Mesenchymal stem cell (in vitro differentiated cells and primary cell): Measurements from ENCODE around the gene CD58. TPM values are rescaled to one million over a fixed set of nuclear protein-coding genes. Genes with fewer than 3 reads are reported as not detected.
"Not testable (repeated sequence)": the region's sequence is repeated elsewhere in the genome, so short reads cannot be mapped to it uniquely, and the experiment has no call there.

Experiments
- DNase-seq: peaks from one replicate; pipeline ENCODE4 v3.0.0-alpha.2; 2013
- H2AFZ ChIP-seq: one replicate; pipeline ENCODE4 v1.6.1; 2013; ENCODE audit warnings: low read depth, mild to moderate bottlenecking, control low read depth, inconsistent platforms, low read length, moderate library complexity
- H2AK5ac ChIP-seq: 2 replicates; pipeline ENCODE4 v1.6.1; 2013; ENCODE audit warnings: low read length, moderate library complexity, mild to moderate bottlenecking, inconsistent platforms; ENCODE audit not compliant: severe bottlenecking
- H2BK120ac ChIP-seq: one replicate; pipeline ENCODE4 v1.6.1; 2013; ENCODE audit warnings: low read depth, mild to moderate bottlenecking, inconsistent platforms, low read length, moderate library complexity
- H2BK12ac ChIP-seq, 2 experiments: one replicate each; pipeline ENCODE4 v1.6.1; 2013; ENCODE audit warnings: inconsistent platforms in 2 of 2, low read length in 2 of 2, mild to moderate bottlenecking in 2 of 2, moderate library complexity in 2 of 2, control low read depth in 1 of 2
- H2BK15ac ChIP-seq: one replicate; pipeline ENCODE4 v1.6.1; 2013; ENCODE audit warnings: mild to moderate bottlenecking, low read depth, inconsistent platforms; ENCODE audit not compliant: poor library complexity, severe bottlenecking
- H2BK5ac ChIP-seq: 2 replicates; pipeline ENCODE4 v1.6.1; 2013; ENCODE audit warnings: low read depth, mild to moderate bottlenecking, low read length, control low read depth, inconsistent platforms; ENCODE audit not compliant: poor library complexity, severe bottlenecking
- H3K14ac ChIP-seq, 2 experiments: one replicate each; pipeline ENCODE4 v1.6.1; 2013; ENCODE audit warnings: inconsistent platforms in 2 of 2, low read length in 2 of 2, control low read depth in 1 of 2, mild to moderate bottlenecking in 1 of 2, moderate library complexity in 1 of 2
- H3K18ac ChIP-seq, 2 experiments: one replicate each; pipeline ENCODE4 v1.6.1; 2013; ENCODE audit warnings: inconsistent platforms in 2 of 2, low read length in 2 of 2, control low read depth in 1 of 2, low read depth in 1 of 2, mild to moderate bottlenecking in 1 of 2
- H3K23ac ChIP-seq, 2 experiments: one replicate each; pipeline ENCODE4 v1.6.1; 2013; ENCODE audit warnings: inconsistent platforms in 2 of 2, low read length in 2 of 2, mild to moderate bottlenecking in 2 of 2, moderate library complexity in 2 of 2, control low read depth in 1 of 2
- H3K27ac ChIP-seq: 2 replicates; pipeline ENCODE4 v1.5.1; 2013; ENCODE audit warnings: mild to moderate bottlenecking, moderate library complexity, low read length, control low read depth, inconsistent platforms; ENCODE audit not compliant: poor library complexity, severe bottlenecking
- H3K27me3 ChIP-seq, 2 experiments: 2 replicates each; pipeline versions ENCODE4 v1.6.1 to v1.7.0; 2013; ENCODE audit warnings: low read length in 2 of 2, mild to moderate bottlenecking in 2 of 2, moderate library complexity in 2 of 2, control low read depth in 1 of 2, inconsistent platforms in 1 of 2; ENCODE audit not compliant: control insufficient read depth in 1 of 2, insufficient read depth in 1 of 2
- H3K36me3 ChIP-seq, 2 experiments: 2 replicates each; pipeline versions ENCODE4 v1.6.1 to v1.7.0; 2013; ENCODE audit warnings: low read length in 2 of 2, control low read depth in 1 of 2, inconsistent platforms in 1 of 2, low read depth in 1 of 2, mild to moderate bottlenecking in 1 of 2; ENCODE audit not compliant: insufficient read depth in 2 of 2, control insufficient read depth in 1 of 2
- H3K4ac ChIP-seq, 2 experiments: one replicate each; pipeline ENCODE4 v1.6.1; 2013; ENCODE audit warnings: inconsistent platforms in 2 of 2, low read length in 2 of 2, mild to moderate bottlenecking in 2 of 2, moderate library complexity in 2 of 2, control low read depth in 1 of 2, low read depth in 1 of 2
- H3K4me1 ChIP-seq: 2 replicates; pipeline ENCODE4 v1.6.1; 2013; ENCODE audit warnings: low read depth, low read length, control low read depth; ENCODE audit not compliant: control insufficient read depth, insufficient read depth
- H3K4me2 ChIP-seq: 2 replicates; pipeline ENCODE4 v1.6.1; 2013; ENCODE audit warnings: low read length, mild to moderate bottlenecking, inconsistent platforms; ENCODE audit not compliant: poor library complexity, severe bottlenecking
- H3K4me3 ChIP-seq, 2 experiments: 2 replicates each; pipeline versions ENCODE4 v1.5.1 to v1.7.0; 2013; ENCODE audit warnings: low read length in 2 of 2, mild to moderate bottlenecking in 2 of 2, control low read depth in 1 of 2, low read depth in 1 of 2; ENCODE audit not compliant: insufficient read depth in 1 of 2
- H3K79me1 ChIP-seq: replicated peaks from 2 replicates; pipeline ENCODE4 v1.6.1; 2013; ENCODE audit warnings: mild to moderate bottlenecking, control low read depth, low read length, inconsistent platforms; ENCODE audit not compliant: poor library complexity, severe bottlenecking
- H3K9ac ChIP-seq: 2 replicates; pipeline ENCODE4 v1.7.0; 2013; ENCODE audit warnings: mild to moderate bottlenecking, low read length, moderate library complexity
- H3K9me3 ChIP-seq: 2 replicates; pipeline ENCODE4 v1.7.0; 2013; ENCODE audit warnings: mild to moderate bottlenecking, low read length; ENCODE audit not compliant: control insufficient read depth
- H4K8ac ChIP-seq: one replicate; pipeline ENCODE4 v1.6.1; 2013; ENCODE audit warnings: inconsistent platforms, mild to moderate bottlenecking, low read length, moderate library complexity
- H4K91ac ChIP-seq: one replicate; pipeline ENCODE4 v1.6.1; 2013; ENCODE audit warnings: mild to moderate bottlenecking, low read length, inconsistent platforms
- WGBS: methylation state at CpG from one replicate; pipeline ENCODE4 v1.1.7; 2013; ENCODE audit warnings: mixed read lengths; 5-methylcytosine and 5-hydroxymethylcytosine counted together
- polyA plus RNA-seq, 2 experiments: library from polyadenylated mRNA; stranded (reverse); fragments of 200-250 nt; gene quantifications; one replicate each; pipeline ENCODE4 v1.2.3, GENCODE V29; 2013

Gene CD58
- polyA plus RNA-seq (2013, experiment 1 of 2), result 10.5 TPM
- polyA plus RNA-seq (2013, experiment 2 of 2), result 10.6 TPM

GRCh38 chr1:116570358-116571214 lies at the start of gene CD58:
Gene CD58 (minus strand): TSS chr1:116571026. CDS start chr1:116570972, 54 bp downstream.
- Histone ChIP-seq H3K27ac (peak within 1 kb of the TSS; percentile 64), H2AFZ (peak within 1 kb of the TSS; percentile 79), H3K23ac (no peak within 1 kb of the TSS), H3K4me1 (peaks cover 18% of the 10 kb centered on the region), H3K14ac (peak within 1 kb of the TSS in 1 of 2 experiments; percentile 9), H3K4me3 (peak within 1 kb of the TSS; percentile 78 to 87), H3K79me1 (peaks cover 11% of the 10 kb centered on the region), H3K18ac (peak within 1 kb of the TSS; percentile 82 to 97), H2BK120ac (peak within 1 kb of the TSS; percentile 71), H2BK15ac (peak within 1 kb of the TSS; percentile 44), H2BK5ac (peak within 1 kb of the TSS; percentile 45), H3K9ac (peak within 1 kb of the TSS; percentile 90), H3K4ac (peak within 1 kb of the TSS; percentile 57 to 86), H3K9me3 (no peaks in the 10 kb centered on the region), H2AK5ac (peak within 1 kb of the TSS; percentile 67), H3K4me2 (peak within 1 kb of the TSS; percentile 83), H4K8ac (peak within 1 kb of the TSS; percentile 87), H4K91ac (peak within 1 kb of the TSS; percentile 89), H2BK12ac (peak within 1 kb of the TSS in 1 of 2 experiments; percentile 54), H3K36me3 (no peaks in the 10 kb centered on the region), H3K27me3 (no peaks in the 10 kb centered on the region)
- WGBS, result 2% methylated on average over 60 of the region's 90 CpGs
- peak; percentile 85 for DNase-seq

GRCh38 chr1:116620392-116620791 lies 49.6 kb upstream of the CD58 start:
- not testable (repeated sequence) for H3K9ac ChIP-seq, H3K36me3 ChIP-seq, H2BK12ac ChIP-seq, H3K4me3 ChIP-seq, H3K79me1 ChIP-seq, H3K14ac ChIP-seq, H3K27me3 ChIP-seq, H3K4me1 ChIP-seq, H3K18ac ChIP-seq, H3K9me3 ChIP-seq, H2BK120ac ChIP-seq, H2AK5ac ChIP-seq, H2BK15ac ChIP-seq, H4K8ac ChIP-seq, H3K23ac ChIP-seq, DNase-seq, H3K27ac ChIP-seq, H3K4me2 ChIP-seq, H3K4ac ChIP-seq, H2AFZ ChIP-seq, H4K91ac ChIP-seq, H2BK5ac ChIP-seq
- WGBS, result no CpG with 5 or more reads among the region's 3 CpGs

GRCh38 chr1:116619106-116619505 lies 48.3 kb upstream of the CD58 start:
- peak; percentile 40 for DNase-seq
- H3K14ac ChIP-seq, H3K4me3 ChIP-seq, H2AK5ac ChIP-seq, H3K4me2 ChIP-seq, H2BK120ac ChIP-seq, H2BK15ac ChIP-seq, H3K18ac ChIP-seq, H3K4ac ChIP-seq, H3K27me3 ChIP-seq, H3K23ac ChIP-seq, H4K8ac ChIP-seq, H2BK12ac ChIP-seq, H2BK5ac ChIP-seq, H3K9me3 ChIP-seq, H3K4me1 ChIP-seq, H3K36me3 ChIP-seq, H3K27ac ChIP-seq, H2AFZ ChIP-seq, H3K79me1 ChIP-seq, H3K9ac ChIP-seq, H4K91ac ChIP-seq: not testable (repeated sequence)
- WGBS, result under 1% methylated on average over 4 of the region's 4 CpGs

GRCh38 chr1:116617808-116618207 lies 47.0 kb upstream of the CD58 start:
- H3K14ac ChIP-seq, H3K4me3 ChIP-seq, H3K9ac ChIP-seq, H3K9me3 ChIP-seq, H3K18ac ChIP-seq, H2BK15ac ChIP-seq, H3K23ac ChIP-seq, H3K4me2 ChIP-seq, H4K8ac ChIP-seq, H3K4me1 ChIP-seq, H2AFZ ChIP-seq, H3K4ac ChIP-seq, DNase-seq, H3K27ac ChIP-seq, H2BK120ac ChIP-seq, H3K79me1 ChIP-seq, H3K36me3 ChIP-seq, H2AK5ac ChIP-seq, H2BK5ac ChIP-seq, H4K91ac ChIP-seq, H2BK12ac ChIP-seq, H3K27me3 ChIP-seq: not testable (repeated sequence)
- 69% methylated on average over 4 of the region's 5 CpGs for WGBS
